D341Med (cell line): ENCODE results near the gene FAM222A.

Source experiments
- DNase-seq: peaks from one replicate; pipeline ENCODE4 v3.0.0; 2012; ENCODE audit warnings: low spot score

Gene FAM222A

GRCh38 chr12:109725321-109726105 is 11.9 kb downstream of the FAM222A start:
- no peak for DNase-seq

GRCh38 chr12:109726106-109726497 is 12.5 kb downstream of the FAM222A start:
- DNase-seq, result no peak

GRCh38 chr12:109726511-109727038 is 12.9 kb downstream of the FAM222A start:
- no peak for DNase-seq

- no peak for DNase-seq
These were observed 13.6 kb downstream of the FAM222A start for GRCh38 chr12:109727039-109727723.

GRCh38 chr12:109727746-109728726 is 14.4 kb downstream of the FAM222A start:
- no peak for DNase-seq

GRCh38 chr12:109728921-109729320 is 15.3 kb downstream of the FAM222A start:
- no peak for DNase-seq

DNA sequence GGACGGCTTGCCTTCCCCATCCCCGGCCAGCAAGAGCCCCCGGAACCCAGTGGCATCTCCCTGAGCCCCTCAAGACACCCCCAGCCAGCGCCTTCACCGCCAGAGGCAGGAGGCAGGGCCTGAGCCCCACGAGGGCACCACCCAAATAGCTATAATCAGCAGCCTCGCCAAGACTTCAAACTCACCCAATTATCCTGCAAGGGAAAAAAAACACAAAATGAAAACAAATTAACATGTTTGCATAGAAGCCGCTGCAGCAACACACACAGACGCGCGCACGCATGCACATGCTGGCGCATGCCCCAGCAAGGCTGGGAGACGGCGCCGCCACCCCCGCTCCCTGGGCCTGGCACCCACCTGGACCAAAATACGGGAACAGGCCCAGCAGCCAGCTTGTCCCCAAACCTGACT is 15.8 kb downstream of the FAM222A start:
- DNase-seq, result no peak

- no peak for DNase-seq
These were observed 16.2 kb downstream of the FAM222A start for GRCh38 chr12:109729801-109730200.

- no peak for DNase-seq
These were observed 16.9 kb downstream of the FAM222A start for GRCh38 chr12:109730306-109731145.

DNA sequence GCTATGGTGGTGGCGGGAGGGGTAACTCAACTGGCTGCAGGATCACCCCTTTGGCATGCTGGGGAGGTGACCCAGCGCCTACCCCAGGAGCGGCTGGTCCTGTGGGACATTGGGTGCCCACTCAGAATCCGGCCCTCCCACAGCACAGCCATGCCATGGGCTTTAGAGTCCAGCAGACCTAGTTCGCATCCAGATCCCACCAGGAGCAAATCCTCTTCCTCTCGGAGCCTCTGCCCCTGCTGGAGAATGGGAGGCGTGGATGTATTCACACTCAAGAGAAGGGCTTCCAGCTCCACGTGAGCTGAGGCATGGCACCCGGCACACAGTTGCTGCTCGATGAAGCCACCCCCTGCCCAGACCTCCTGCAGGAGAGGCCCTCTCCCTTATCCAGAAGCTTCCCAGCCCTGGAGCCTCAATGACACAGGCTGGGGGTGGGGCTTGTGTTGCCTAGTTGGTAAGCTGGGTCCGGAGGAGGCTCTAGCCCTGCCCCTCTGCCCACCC is 17.7 kb downstream of the FAM222A start:
- DNase-seq, result no peak

GRCh38 chr12:109731806-109732205 is 18.2 kb downstream of the FAM222A start:
- DNase-seq, result no peak

GRCh38 chr12:109732321-109733305 is 19.0 kb downstream of the FAM222A start:
- DNase-seq, result no peak

GRCh38 chr12:109734219-109735000 is 20.8 kb downstream of the FAM222A start:
- peak; percentile 75 for DNase-seq

- DNase-seq, result no peak
These were observed 21.5 kb downstream of the FAM222A start for GRCh38 chr12:109735051-109735521.

DNA sequence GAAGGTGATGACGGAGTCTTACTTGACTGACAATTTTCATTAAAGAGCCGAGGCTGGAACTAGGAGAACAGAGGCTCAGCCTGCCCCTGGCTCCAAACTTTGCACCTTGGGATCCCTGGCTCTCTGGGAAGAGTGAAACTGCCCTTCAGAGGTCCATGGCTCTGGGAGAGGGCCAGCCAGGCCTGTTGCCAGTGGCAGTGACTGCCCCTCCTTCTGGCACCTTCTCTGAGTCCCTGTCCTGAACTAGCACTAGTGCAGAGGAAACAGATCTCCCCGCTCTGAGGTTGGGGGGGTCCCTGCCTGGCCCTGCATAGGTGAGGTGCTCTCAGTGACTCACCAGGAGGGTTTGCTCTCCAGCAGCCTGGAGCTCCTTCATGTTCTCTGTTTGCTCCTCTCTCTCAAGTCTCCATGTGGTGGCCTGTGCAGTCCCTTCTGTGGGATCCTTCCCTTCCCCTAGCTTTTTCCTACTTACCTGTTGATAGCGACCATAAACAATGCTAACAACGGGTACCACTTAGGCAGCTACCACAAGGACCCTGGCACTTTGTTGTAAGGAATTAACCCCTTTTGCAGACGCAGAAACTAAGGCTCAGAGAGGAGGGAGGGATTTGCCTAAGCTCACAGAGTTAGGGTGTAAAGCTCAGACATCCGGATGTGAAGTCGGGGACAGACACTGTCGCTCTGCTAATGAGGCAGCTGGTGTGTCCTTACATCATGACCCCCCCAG is 22.4 kb downstream of the FAM222A start:
- DNase-seq, result no peak

GRCh38 chr12:109736552-109737108 is 23.0 kb downstream of the FAM222A start:
- no peak for DNase-seq

GRCh38 chr12:109737126-109737525 is 23.5 kb downstream of the FAM222A start:
- no peak for DNase-seq

GRCh38 chr12:109737631-109738030 is 24.0 kb downstream of the FAM222A start:
- peak; percentile 74 for DNase-seq
